HL-60/S4 (cell line): Measurements from ENCODE around the gene RCL1.
"Not testable (repeated sequence)": the region's sequence is repeated elsewhere in the genome, so short reads cannot be mapped to it uniquely, and the experiment has no call there.

Source experiments
- in situ Hi-C: fragments of 300-500 bp; cut with MboI; formaldehyde crosslinking; loops from 2 replicates; pipeline ENCODE4 v1.14.3; 2022; ENCODE audit warnings: low sequenced_read_pairs

RCL1 gene

DNA sequence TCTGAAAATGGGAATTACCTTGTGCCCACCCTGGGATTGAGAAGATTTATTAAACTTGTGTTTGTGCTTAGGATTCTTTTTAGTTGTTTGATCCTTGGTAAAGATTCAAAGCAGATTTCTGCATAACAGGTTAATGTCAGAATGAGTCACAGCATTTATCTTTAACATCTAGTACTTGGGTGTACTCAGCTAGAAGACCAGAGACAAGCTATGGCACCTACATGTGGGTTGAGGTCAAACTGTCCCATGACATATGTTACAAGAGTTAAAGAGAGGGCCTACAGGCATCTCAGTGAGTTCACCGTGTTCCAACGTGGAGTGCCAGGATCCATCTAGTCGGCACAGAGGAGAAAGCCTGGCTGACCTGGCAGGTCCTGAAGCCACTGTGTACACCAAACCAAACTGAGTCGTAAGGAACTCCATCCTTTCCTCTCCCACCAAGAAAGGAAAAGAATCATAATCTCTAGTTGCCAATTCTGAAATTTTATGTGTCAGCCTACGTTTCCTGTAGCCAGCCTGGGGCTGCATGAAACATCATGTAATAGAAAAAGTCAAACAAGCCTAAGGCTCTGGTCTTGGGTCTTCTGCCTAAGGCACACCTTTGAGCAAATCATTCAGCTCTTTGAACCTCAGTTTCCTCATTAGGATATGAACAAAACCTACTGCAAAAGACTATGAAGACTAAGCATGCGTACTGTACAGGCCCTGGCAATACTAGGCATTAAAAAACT lies 73.7 kb downstream of the RCL1 start:
- in situ Hi-C loops = no loop called here

DNA sequence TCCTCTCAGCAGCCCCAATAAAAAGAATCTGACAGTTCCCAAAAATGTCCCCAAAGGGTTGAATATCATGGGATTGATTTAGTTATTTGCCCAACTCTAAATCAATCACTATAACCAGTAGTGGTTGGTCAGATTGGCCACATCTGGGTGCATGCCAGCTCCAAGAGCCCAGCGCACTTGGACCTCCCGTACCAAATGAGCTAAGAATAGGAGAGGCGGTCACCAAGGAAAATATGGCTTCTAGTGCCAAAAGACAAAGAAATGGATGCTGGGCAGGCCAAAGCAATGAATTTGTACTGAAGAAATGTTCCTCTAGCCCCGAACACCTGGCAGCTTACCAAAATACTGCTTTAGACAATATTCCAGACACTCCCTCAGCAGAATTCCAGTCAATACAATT lies 80.3 kb downstream of the RCL1 start:
- in situ Hi-C loops = no loop called here

DNA sequence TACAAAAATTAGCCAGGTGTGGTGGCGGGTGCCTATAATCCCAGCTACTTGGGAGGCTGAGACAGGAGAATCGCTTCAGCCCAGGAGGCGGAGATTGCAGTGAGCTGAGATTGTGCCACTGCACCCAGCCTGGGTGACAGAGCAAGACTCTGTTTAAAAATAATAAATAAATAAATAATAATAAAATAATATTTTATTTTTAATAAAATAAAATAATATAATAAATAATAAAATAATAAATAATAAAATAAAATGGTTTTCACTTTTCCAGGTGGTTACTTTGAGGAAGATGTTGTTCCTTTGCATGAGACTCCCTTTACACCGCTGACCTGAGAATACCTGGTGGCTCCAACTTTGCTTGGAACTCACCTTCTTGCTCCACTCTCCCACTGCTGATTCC lies 82.8 kb downstream of the RCL1 start:
- in situ Hi-C loops = no loop called here

DNA sequence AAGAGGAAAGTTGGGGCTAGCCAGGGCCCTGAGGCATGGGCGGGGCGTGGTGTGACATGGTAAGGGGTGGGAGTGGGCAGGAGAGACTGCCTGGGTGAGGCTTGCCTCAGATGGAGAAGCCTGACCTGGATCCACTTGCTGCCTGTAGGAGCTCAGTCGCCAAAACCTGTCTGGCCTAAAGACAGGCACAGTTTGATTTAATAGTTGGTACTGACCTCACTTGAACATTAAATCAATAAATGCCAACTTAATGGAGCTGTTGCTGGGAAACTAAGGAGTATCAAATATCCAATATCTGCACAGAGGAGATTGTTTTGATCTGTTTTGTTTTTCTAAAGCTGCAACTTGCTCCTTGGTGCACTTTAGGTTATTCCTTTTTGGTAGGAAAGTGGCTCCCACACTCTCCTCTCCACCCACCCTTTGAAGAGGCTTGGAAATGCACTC lies 86.4 kb downstream of the RCL1 start:
- in situ Hi-C loops = no loop called here

DNA sequence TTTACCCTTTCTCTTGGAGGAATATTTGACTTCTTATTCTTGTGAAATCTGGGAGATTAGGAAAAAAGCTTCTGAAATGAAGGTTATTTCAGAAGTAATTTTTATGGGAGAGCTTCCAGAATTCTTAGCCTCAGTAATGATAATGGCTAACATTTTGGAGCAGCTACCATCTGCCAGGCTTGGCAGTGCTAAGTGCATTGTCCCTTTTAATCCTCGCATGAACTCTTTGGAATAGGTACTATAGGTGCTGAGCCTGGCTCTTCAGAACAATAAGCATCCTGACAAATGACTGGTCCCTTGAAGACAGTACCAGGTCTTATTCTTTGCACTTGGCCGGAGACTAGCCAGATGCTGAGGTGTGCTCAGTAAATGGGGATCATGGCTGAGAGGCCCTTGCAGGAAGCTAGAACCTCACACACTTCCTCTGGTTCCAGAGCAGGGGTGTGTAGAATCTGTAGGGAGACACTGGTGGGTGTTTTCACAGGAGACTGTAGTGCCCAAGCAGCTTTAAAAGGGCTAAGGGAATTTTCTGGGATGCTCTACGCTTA lies 90.7 kb downstream of the RCL1 start:
- in situ Hi-C loops = no loop called here

DNA sequence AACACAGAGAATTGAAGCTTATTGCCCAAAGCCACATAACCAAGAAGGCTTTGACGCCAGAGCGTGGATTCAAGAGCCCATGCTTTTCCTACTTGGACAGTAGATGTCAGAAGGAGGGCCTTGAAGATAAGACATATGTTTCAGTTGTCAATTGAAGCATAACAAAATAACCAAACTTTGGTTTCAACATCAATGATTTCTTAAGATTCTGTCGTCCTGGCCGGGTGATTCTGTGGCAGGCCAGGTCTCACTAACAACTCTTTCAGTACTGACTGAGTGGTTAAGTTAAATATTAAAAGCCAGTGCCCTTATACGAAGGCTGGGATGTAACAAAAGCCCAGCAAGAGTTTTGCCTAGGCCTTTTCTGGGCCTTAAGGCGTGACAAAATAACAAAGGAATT lies 94.0 kb downstream of the RCL1 start:
- in situ Hi-C loops = no loop called here

DNA sequence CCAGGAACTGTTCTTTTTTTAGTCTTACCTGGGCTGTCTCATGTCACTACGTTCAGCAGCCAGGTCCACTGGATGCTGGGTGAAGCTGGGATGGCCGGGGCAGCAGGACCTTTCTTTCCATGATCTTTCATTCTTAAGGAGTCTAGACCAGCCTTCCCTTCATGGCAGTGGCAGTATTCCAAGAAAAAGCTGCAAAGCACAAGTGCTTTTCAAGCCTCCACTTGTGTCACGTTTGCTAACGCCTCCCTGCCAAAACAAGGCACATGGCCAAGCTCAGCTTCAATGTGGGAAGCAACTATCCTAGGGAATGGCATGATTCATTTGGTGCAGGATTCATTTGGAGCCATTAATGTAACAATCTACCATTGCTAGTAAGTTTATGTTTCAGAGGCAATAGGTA lies 94.8 kb downstream of the RCL1 start:
- in situ Hi-C loops = no loop called here

DNA sequence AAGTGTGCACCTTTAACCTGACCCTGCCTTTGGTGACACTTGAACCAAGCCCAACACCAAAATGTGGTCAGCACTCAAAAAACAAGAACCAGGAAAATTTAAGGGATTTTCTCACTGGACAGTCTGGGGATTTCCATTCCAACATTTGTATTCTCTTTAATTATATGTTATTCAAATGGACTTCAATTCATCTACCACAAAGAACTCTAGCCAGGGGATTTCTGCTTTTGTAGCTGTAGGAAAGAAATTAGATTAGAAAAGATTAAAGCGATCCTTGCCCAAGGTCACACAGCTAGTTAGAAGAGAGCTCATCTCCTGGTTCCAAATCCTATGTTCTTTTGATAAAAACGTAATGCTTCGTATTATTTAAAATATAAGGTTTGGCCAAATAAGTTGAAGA lies 97.5 kb downstream of the RCL1 start:
- in situ Hi-C loops = no loop called here

DNA sequence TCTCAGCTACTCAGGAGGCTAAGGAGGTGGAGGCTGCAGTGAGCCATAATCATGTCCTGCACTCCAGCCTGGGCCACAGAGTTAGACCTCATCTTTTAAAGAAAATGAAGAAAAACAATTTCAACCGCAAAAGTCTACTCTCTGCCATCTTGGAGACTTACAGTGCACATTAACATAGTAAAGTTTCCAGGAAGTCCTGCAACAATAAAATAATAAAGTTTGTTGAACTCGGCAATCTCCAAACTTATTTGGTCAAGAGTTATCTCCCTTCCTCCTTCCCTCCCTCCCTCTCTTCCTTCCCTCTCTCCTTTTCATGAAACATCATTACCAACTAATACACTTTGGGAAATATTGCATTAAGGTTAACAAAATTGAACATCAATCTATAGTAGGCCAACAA lies 98.2 kb downstream of the RCL1 start:
- in situ Hi-C loops = no loop called here

DNA sequence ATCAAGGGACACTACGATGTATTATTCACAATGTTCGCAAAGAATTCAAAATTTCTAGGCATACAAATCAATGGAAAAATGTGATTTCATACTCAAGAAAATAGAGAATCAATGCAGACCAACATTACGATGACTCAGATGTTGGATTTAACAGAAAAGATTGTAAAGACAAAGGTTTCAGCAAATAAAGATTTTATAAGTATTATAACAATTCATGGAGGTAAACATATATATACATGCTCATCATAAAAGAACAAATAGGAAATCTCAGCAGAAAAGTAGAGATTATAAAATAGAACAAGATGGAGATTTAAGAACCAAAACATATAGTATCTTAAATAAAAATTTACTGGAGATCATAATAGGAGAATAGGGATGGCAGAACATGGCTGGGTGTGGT lies 98.9 kb downstream of the RCL1 start:
- in situ Hi-C loops = no loop called here

DNA sequence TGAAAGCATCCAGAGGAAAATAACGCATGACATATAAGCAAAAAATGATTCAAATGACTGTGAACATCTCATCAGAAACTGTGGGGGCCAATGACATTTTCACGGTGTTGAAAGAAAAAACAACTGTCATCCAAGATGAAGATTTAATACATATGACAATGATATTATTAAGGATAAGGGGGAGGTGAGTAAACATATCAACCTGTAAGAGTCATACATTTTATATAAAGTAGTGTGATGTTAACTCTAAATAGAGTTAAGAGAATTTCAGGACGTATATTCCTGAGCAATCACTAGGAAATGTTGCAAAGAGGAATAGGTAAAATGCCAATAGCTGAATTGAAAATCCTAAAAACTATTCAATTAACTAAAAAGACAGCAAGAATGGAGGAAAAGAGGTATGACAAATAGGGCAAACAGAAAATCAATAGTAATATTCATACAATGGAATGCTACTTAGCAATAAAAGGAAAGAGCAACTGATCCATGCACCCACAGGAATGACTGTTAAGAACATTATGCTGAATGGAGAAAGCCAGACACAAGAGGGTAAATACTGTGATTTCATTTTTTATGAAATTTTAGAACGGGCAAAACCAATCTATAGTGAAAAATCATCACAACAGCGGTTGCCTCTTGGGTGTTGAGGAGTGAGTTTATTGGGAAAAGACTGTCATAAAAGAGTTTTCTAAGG lies 99.9 kb downstream of the RCL1 start:
- in situ Hi-C loops = no loop called here

DNA sequence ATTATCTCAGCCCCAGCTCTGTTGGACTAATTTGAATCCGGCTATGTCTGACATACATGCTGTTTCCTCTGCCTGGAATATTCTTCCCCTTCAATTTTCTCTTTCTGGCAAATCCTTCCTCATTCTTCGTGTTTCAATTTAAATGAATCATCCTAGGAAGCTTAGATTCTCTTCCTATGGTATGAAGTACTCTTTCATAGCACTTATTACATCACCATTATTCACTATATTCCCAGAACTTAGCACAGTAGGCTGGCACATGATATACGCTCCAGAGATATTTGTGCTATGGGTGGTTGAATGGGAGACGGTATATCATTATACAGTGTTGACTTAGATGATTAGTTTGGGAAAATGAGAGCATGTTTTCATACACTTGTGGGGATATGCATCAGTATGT lies 101.3 kb downstream of the RCL1 start:
- in situ Hi-C loops = no loop called here

DNA sequence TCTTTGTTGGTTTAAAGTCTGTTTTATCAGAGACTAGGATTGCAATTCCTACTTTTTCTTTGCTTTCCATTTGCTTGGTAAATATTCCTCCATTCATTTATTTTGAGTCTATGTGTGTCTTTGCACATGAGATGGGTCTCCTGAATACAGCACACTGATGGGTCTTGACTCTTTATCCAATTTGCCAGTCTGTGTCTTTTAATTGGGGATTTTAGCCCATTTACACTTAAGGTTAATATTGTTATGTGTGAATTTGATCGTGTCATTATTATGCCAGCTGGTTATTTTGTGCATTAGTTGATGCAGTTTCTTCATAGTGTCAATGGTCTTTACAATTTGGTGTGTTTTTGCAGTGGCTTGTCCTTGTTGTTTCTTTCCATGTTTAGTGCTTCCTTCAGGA lies 107.1 kb downstream of the RCL1 start:
- in situ Hi-C loops = not testable (repeated sequence)

DNA sequence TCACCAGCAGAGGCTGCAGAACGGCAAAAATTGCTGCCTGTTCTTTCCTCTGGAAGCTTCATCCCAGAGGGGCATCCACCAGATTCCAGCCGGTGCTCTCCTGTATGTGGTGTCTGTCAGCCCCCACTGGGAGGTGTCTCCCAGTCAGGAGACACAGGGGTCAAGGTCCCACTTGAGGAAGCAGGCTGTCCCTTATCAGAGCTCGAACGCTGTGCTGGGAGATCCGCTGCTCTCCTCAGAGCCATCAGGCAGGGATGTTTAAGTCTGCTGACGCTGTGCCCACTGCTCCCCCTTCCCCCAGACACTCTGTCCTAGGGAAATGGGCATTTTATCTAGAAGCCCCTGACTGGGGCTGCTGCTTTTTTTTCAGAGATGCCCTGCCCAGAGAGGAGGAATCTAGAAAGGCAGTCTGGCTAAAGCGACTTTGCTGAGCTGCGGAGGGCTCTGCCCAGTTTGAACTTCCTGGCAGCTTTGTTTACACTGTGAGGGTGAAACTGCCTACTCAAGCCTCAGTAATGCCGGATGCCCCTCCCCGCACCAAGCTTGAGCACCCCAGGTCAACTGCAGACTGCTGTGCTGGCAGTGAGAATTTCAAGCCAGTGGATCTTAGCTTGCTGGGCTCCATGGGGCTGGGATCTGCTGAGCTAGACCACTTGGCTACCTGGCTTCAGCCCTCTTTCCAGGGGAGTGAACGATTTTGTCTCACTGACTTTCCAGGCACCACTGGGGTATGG lies 108.8 kb downstream of the RCL1 start:
- in situ Hi-C loops = not testable (repeated sequence)

DNA sequence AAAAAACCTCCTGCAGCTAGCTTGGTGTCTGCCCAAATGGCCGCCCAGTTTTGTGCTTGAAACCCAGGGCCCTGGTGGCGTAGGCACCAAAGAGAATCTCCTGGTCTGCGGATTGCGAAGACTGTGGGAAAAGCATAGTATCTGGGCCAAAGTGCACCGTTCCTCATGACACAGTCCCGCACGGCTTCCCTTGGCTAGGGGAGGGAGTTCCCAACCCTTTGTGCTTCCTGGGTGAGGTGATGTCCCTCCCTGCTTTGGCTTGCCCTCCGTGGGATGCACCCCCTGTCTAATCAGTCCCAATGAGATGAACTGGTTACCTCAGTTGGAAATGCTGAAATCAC lies 109.4 kb downstream of the RCL1 start:
- in situ Hi-C loops = no loop called here

DNA sequence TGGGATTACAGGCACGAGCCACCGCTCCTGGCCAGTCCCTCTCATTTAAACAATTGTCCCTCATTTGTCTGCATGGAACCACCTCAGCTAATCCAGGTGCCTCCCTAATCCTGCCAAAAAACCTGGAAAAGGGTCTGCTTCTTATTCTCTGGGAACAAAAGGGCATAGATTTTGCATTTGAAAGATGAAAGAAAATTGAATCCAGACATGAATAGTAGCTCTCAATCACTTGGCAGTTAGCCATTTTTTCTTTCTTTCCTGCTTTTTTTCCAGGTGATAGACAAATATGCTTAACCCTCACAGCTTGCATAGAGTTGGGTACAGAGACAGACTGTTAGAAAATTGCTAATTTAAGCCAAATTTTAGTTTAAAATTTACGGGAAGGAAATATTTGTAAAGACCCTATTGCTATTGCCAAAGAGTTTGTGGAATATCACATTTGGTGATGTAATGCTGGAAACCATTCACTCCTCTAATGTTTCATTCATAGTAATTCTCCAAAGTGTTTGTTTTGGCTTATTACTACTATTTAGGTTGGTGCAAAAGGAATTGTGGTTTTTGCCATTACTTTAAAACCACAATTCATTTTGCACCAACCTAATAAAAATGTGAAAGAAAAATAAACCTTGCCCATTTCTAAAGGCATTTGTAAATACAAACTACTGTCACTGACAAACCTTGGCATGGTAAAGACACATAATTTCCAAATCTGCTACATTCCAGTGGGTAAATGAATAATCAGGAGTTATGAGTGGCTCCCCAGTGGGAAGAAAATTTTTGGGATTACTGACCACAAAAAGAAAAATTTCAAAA lies 111.8 kb downstream of the RCL1 start:
- in situ Hi-C loops = no loop called here

DNA sequence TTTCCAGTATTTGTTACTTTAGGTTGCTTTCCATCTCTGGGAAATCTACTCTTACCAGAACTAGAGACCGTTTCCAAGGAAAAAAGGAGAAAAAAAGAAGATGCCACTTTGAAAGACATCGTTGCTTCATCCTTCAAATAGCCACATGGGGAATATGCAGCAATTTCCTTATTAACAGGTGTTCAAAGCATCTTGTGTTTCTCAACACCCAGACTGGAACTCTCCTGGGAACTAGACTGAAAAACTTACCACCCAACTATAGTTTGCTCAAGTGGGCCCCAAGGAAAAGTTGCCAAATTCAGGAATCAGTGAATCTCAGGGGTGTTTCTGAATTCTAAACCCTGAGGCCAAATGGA lies 112.4 kb downstream of the RCL1 start:
- in situ Hi-C loops = no loop called here
